Left kidney (tissue), 2 donors: ENCODE results near the gene UMPS. TPM values are rescaled to one million over a fixed set of nuclear protein-coding genes. Genes with fewer than 3 reads are reported as not detected.

Source experiments
- DNase-seq: peaks from one replicate; pipeline ENCODE4 v3.0.0-alpha.2; 2013
- polyA plus RNA-seq: library from polyadenylated mRNA; unstranded; fragments of 120-200 nt; gene quantifications from one replicate; pipeline ENCODE4 v1.2.1, GENCODE V29; 2013; ENCODE audit not compliant: insufficient read length

Gene UMPS
- polyA plus RNA-seq, 1 donor = 46.5 TPM

DNA sequence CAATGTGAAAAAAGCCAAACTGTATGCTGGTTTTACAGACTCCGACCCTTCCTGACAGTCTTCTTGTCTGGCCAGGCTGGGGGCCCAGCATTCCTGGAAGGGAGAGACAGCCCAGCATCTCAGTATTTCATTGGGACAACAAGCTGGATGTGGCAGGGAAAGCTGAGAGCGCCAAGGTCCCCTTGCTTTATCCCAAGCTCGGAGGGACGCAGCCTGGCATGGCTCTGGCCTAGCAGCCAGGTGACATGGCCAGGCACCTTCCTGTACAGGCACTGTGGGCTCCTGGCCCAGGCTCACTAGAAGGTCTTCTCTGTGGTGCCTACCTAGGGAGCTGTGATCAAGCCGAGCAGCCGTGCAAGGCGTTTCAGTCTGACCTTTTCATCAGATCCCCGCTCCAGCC lies 33.0 kb downstream of the UMPS start:
- DNase-seq = no peak

DNA sequence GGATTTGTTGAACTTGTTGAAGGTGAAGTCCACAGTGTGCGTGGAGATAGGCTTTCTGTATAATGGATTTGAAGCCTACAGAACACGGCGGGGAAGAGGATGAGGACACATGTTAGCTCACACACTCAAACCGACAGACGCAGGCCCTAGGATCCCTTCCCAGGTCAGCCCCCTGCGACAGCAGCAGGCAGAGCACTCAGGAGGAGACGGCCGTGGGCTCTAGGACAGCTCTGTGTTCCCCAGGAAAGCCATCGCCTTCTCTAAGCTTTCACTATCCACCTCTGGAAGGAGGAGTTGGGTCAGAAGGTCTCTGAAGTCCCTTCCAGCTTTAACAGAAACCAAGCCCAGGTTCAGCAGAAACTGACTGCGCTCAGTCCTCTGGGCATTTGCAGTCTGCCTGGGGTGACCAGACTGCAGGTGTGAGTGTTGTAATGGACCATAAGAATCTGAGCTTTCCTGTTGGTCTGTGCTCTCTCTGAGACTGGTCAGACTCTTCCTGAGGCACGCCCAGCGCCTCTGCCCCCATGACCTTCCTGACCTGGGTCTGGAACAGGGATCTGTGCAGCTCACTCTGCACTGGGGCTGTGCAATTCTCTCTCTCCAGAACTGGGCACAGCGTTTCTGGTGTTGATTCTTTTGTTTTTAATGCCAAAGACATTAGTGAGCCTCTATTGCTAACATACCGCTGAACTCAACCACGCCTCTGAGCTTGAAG lies 33.5 kb downstream of the UMPS start:
- DNase-seq = no peak

DNA sequence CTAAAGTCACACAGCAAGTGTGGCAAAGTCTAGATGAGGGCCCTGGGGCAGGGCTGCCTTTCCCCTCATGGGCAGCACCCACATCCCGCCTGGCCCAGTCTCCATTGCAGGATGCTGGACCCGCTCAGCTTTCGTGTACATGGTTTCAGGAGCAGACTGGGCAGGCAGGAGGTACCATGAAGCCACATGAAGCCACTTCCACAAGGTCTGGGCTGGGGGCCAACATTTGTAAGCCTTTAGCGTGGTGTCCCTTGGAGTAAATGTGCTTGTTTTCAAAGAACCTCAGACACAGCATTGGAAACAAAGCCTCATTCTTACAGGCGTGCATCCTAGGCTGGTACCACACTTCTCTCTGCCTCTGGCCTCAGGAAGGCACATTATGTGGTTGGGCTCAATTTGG lies 34.5 kb downstream of the UMPS start:
- no peak for DNase-seq

DNA sequence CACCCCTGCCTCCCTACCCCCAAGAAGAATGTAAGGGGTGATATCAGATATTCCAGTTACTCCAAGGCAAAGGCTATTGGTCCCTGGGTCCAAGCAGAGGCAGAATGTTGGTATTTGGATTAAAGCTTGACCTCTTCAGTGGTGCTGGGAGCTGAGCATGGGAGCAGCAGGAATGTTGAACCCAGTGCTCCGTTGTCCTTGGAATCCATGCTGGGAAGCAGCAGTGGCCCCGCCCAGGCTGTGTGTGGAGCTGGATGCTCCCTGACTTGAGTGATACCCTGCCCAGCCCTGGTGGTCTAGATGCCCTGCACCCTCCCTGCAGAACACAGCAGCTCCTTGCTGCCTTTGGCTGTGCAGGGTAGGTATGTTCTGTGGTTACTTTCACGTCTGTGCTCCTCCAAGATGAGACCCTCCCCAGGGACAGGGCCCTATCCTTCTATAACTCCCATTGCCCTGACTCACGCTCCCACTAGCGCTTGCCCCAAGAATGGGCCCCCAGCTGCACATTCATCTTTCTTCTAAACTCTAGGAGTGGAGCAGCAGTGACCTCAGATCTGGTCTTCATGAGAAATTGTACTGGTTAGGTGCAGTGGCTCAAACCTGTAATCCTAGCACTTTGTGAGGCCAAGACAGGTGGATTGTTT lies 35.1 kb downstream of the UMPS start:
- DNase-seq = no peak

DNA sequence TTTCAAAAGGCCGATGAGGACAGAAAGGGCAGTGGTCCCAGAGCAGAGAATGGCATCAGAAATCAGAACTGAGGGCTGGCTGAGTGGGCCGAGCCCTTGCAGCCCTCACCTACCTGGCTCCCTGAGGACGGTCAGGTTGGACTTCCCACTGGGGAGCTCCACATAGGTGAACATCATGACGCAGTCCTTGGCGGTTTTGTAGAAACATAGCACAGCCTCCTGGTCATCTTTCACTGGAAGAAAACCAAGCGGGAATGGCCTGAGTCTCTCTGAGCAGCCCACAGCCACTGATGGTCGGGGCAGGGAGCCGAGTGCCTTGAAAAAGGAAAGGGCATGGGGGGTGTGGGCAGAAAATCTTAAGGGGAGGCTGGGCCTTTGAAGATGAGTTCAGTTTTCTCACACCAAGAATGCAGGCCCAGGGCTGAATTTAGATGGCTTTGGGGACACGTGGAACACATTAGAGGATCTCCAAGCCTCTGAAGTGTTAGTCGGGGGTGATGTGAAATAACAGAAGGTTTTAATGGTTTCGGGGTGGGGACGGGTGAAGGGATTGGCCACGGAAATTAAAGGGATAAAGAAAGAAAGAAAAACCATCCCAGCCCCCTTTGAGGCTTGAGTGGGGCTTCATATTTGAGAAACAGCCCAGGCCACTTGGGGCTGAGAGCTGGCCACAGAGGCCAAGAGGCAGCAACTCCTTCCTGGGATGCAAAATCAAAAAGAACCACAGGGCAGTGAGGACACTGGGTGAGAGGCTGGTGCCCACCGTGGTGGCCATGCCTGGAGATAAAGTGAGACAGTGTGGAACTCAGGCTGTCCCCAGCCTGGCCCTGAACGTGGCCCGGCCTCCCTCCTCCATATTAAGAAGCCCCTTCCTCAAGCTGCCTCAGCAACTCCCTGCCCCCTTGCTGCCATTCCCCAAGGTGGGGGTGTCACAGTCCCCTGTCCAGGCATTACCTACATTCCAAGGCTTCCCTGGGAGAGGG lies 36.2 kb downstream of the UMPS start:
- DNase-seq = no peak

DNA sequence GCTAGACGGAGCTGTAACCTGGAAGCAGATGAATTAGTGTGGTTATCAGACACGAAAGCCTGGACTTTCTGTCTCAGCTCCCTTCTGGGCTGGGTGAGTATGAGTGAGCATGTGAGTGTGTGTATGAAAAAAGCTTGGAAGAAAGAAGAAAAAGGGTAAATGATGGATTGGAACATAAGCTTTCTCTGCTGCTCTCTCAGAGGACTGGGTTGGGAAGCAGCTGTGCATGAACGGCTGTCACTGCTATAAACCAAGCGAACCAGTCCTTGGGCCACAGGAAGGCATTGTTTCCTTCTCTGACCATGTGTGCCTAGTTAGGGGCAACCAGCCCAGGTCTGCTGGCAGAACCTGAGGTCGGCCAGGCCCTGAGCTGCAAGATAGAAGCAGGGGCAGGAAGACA lies 37.0 kb downstream of the UMPS start:
- DNase-seq = no peak

DNA sequence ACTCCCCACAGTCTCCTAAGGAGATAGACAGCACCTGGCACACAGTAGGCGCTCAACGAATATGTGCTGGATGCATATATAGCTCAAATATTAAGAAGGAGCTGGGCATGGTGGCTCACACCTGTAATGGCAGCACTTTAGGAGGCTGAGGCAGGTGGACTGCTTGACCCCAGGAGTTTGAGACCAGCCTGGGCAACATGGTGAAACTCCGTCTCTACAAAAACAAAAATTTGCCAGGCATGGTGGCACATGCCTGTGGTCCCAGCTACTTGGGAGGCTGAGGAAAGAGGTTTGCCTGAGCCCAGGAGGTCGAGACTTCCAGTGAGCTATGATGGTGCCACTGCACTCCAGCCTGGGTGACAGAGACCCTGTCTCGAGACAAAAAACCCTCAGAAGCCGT lies 37.4 kb downstream of the UMPS start:
- no peak for DNase-seq

DNA sequence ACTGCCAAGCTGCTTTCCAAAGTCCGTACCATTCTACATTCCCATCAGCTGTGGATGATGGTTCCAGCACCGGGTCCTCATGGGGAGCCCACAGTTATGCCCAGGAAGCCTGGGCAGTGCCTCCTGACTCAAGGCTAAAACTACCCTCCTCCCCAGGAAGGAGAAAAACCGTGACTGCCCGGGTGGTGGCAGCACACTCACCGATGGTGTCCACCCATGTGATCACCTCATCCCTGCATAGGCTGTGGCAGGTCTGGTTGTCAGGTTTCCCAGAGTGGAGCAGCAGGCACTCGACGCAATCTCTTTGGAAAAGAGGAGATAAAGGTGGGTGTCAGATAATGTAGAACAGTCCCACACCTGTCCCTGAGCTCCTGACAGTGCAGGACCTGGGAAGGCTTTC lies 38.6 kb downstream of the UMPS start:
- no peak for DNase-seq

DNA sequence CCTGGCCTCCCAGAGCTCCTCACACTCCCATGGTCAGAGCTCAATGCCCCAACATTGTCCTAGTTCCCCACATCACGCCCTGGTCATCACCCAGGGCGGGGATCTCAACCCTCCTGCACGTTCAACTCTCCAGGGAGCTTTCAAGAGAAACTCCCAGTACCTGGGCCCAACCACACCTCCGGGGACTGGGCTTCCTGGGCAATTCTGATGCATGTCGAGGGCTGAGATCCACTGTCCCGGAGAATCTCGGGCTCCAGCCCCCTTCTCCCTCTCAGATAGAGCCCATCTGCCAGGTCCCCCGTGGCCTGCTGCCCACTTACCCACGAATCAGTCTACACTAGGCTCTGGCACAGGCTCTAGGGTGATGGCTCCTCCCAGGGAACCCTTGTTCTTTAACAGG lies 39.2 kb downstream of the UMPS start:
- no peak for DNase-seq

DNA sequence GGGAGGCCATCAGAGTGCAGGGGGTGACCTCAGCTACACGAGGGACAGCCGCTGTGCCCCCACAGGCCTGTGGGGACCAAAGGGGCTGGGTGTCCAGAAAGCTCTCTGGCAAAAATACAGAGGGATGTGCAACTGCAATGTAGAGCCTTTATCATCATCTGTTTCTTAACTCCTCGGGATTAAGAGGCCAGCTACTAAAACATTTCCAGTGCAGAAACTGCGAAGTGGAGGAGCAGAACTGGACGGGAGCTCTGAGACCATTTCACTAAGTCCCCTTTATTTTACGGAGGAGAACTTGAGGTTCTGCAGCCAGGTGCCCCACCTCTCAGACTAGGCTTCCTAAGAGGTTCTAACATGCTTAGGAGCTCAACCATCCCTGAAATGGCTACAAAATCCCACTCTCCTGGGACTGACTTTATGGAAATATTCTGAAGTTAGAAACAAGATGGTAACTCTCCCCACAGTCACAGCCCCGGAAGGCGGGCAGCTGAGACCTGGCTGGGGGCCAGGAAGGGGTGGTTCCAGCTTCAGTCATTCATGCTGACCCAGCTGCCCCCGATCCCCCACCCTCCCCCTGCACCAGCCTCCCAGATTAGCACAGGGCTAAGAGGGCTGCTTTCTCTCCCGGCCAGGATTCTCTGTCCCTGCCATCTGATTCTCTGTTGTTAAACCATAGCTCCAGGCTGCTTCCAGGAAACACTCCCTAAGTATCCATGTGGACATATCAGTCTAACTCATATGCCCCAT lies 40.3 kb downstream of the UMPS start:
- DNase-seq = no peak

DNA sequence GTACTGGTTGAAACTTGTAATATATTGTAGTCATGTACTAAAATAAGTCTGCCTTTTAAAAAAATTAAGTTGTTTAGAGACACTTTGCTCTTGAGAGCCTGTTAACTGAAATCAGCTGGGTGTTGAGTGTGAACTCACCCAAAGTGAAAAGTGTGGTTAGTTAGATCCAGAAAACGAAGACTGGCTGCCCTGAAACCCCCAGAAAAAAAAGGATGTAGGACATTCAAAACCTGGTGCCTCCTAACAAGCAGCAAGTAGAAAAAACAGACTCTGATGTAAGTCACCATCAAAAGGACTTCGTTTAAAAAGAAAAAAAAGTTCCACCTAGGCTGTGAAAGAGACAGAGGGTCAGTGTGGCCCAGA lies 40.8 kb downstream of the UMPS start:
- DNase-seq = no peak

DNA sequence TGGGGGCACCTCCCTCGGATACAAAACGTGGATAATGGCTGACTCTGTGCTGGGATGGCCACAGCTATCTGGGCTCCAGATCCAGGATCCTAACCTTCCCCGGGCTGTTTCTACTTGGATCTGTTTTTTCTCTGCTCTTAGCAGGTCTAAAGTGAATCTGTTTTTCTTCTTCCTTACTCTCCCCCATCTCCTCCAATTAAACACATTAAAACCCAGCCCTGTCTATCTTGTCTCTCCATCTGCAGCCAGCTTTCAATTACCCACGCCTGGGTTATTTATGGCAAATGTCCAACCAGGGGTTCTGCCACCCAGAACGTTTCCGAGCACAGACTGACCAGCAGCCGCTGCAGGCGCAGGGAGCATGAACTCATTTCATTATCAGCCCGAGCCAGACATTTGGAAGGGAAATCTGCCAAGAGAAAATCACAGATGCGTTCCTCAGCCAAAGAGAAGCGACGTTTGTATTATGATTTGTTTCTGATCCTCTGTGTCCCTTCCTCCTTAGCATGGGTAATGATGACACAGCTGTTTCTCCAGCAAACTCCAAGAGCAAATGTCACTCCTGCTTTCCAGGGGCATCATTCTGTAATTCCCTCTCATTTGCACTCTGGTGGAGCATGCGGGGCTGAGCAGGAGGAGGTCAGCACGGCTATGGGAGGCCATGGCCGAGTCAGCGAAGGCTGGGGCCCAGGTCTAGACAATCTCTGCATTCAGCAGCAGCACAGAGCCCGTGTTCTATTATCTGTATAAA lies 42.0 kb downstream of the UMPS start:
- DNase-seq = no peak

DNA sequence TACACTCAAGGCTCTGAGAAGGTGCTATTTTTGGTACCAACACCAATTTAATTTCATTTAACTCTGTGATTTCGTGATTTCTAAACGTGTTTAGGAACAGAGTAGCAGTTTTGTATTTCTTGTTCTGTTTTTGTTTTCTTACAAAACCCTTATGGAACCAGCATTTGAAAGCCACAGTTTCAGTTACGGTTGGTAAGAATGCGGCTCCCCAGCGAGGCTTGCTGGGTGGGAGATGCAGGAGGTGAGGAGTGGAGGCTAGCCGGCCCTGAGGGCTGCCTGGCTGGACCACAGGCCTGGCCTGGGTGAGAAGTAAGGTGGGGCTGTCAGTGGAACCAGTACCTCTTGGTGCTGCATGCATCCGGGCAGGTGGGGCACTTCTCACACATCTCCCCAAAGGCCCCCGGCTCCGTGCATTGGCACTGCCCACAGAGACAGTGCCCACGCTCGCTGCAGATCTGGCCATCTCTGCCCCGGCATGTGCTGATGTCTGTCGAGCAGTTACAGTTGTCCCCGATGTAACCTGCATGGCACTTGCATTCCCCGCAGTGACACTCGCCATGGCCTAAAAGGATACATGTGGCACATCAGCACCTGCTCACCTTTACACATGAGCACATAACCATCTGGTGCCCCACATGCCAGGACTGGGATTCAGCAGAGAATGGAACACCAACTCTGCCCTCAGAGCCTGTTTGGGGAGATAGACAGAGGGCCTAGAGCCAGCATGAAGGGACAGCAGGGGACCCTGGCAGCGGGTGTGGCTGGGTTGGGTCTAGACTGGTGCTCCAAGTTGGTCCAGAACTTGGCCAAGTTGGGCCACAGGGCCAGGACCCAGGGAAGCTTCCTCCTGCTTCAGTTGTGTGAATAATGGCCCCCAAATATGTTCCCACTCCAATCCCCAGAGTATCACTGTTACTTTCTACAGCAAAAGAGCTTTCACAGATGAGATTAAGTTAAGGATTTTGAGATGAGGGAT lies 43.4 kb downstream of the UMPS start:
- no peak for DNase-seq

DNA sequence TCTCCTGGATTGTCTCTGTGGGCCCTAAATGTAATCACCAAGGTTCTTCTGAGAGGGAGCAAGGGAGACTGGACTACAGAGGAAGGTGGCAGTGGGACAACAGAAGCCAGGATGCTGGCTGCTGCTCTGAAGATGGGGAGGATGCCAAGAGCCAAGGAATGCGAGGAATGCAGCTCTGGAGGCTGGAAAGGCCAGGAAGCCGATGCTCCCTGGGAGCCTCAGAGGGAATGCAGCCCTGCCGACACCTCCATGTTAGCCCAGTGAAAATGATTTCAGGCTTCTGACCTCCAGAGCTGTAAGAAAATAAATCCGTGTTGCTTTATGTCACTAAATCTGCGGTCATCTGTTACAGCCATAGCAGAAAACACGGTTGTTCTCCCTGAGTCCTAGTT lies 44.1 kb downstream of the UMPS start:
- no peak for DNase-seq

DNA sequence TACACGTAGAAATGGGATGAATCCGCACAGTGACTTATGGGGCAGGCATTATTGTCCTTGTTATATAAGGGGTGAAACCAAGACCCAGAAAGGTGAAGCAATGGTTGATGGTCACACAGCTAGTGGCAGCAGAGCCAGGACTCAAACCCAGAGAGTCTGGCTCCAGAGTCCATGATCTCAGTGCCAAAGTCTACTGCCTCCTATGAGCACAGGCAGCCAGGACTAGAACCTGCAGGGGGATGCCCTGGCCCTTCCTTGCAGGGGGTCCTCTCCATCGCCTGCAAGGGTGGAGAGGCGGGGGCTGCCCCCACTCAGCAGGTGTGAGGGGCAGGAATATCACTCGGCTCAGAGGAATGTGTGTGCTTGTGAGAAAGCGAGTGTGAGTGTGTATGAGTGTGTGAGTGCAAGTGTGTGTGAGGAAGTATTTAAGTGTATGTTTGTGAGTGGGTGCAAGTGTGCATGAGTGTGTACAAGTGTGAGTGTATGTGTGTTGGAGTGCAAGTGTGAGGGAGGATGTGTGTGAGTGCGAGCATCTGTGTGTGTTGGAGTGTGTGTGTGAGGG lies 44.7 kb downstream of the UMPS start:
- no peak for DNase-seq

DNA sequence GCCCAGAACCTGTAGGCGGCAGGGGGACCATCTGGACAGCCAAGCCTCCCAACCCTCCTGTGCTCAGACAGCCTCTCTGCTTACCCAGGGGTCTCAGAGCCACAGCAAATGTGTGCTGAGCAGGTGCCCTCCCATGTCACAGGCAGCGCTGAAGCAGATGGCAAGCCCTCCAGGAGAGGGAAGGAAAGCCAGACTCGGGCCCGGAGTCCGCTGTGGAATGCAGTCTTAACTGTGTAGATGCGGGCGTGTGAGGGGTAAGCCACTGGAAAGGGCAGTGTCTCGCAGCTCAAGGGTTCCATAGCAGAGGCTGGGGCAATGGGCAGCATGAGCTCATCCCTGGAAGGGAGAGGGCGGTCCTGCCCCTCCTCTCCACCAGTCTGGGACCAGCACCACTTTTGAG lies 45.6 kb downstream of the UMPS start:
- no peak for DNase-seq

DNA sequence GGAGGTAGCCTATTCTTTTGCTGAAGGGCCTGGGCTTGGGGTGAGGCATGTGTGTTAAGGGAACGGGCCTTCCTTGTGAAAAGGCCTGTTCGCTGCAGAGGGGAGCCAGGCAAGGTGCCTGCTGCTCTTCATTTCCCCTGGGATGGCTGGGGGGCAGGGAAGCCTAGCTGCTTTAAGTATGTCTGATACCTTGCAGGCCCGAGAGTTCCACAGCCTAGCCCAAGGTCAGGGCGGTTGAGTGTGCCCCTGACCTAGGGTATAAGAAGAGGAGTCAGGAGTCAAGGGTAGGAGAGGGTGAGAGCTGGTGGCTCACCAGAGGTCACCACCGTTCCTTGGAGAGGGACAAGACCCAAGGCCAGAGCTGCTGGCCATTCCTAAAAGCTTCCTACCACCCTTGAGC lies 46.6 kb downstream of the UMPS start:
- no peak for DNase-seq

DNA sequence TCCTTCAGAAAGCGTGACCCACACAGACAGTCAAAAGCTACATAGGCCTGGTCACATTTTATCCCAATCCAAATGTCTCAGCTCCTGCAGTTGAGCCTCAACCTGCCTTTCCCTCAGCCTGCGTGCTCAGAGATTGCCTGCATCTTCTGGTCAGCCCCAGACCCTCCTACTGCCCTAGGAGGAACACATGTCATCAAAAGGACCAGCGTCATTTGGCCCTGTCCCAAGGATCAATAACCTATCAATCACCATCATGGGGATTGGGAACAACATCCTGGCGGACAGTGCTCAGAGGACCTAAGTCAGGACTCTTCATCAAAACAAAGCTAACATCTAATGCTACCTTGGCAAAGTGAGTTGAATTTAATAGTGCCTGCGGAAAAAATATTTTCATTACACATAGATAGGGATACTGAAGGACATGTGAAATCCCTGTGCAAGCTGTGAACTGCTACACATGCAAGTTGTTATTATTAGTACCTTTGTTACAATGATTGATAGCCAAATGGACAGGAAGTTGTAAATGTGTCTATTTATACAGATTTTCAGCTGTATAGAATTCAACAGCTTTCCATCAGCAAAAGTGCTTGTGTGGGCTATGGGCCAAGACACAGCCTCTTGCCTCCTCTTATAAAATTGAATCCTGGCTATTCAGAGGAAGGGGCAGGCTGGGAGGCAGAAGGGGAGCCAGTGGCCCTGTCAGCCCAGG lies 47.7 kb downstream of the UMPS start:
- DNase-seq = no peak

DNA sequence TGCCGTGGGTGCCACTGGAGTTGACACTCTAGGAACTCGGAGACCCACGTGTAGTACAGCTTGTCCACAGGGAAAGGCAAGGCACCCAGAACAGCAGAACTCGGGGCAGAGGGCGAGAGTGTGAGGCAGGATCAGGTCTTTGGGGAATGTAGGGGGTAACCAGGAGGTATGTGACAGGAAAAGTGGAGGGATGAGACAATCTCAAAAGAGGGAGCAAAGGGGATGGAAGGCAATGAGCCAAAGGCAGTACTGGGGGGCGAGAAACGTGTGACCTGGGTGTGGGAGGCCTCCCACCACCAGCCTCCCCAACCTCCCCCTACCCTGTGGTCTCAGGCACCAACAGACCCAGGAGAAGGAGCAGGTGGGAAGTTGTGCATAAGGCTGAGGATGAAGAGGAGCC lies 48.9 kb downstream of the UMPS start:
- no peak for DNase-seq
